Right kidney (tissue), 1 donor: Measurements from ENCODE around the gene PRXL2B.
"Not testable (repeated sequence)": the region's sequence is repeated elsewhere in the genome, so short reads cannot be mapped to it uniquely, and the experiment has no call there.

ENCODE experiments used
- DNase-seq: peaks from one replicate; pipeline ENCODE4 v3.0.0-alpha.2; 2016

PRXL2B gene

DNA sequence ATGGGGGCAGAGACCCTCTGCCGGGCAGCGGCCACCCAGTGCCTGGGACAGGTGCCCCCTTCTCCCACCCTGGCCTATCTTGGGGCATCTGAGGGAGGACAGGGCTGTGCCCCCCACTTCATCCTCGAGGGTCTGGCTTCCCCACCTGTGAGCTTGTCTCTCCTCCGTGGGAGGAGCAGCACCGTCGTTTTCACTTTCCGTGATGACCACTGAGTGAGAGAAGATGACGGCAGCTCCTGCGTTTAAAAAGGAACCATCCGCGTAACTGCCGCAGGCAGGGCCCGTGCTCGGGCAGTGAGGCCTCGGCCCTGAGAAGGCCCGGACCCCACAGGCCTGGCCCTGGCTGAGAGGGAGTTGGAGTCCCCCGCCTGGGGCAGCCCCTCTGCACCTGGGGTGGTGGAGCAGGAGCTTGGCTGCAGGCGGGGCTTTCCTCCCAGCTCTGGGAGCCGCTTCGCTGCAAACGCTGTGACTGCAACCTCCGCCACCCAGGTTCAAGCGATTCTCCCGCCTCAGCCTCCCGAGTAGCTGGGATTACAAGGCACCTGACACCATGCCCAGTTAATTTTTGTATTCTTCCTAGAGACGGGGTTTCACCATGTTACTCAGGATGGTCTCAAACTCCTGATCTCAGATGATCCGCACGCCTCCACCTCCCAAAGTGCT, 37.1 kb upstream of the PRXL2B start:
- not testable (repeated sequence) for DNase-seq

GRCh38 chr1:2550309-2550861, 36.2 kb upstream of the PRXL2B start:
- not testable (repeated sequence) for DNase-seq

GRCh38 chr1:2551544-2551943, 35.0 kb upstream of the PRXL2B start:
- not testable (repeated sequence) for DNase-seq

GRCh38 chr1:2552189-2552588, 34.4 kb upstream of the PRXL2B start:
- DNase-seq, result no peak

GRCh38 chr1:2553076-2553475, 33.5 kb upstream of the PRXL2B start:
- not testable (repeated sequence) for DNase-seq

DNA sequence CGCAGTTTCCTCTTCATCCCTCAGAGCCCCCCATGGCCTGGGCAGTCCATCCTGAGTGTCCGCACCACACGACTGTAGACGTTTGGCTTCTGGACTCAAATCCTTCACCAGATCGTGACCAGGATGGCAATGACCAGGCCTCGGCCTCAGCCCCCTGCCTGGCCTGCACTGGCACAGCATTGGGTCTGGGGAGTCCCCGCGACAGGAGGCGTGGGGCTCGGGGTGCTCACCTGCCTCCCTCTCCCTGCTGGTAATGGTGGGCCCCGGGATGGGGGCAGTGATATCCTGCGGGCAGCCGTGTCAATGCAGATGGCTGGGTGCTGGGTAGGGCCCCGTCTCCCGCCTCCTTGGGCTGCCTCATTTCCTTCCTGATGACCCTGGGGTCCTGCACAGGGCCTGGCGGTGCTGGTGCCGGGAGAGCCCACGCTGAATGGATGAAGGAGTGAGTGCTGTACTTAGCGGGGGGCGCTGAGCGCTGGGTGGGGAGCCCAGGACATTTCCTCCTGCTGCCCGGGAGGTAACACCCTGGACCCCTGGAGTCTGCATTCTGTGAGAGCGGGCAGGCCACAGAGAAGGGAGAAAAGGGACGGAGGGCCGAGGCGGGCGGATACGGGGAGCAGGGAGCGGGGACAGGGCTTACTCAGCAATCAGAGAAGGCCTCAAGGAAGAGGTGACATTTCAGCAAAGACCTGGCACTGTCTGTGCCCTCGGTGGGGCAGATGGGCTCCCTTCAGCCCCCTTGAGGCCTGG, 32.5 kb upstream of the PRXL2B start:
- no peak for DNase-seq

- DNase-seq, result no peak
Measured at GRCh38 chr1:2554621-2555387, 31.8 kb upstream of the PRXL2B start.

DNA sequence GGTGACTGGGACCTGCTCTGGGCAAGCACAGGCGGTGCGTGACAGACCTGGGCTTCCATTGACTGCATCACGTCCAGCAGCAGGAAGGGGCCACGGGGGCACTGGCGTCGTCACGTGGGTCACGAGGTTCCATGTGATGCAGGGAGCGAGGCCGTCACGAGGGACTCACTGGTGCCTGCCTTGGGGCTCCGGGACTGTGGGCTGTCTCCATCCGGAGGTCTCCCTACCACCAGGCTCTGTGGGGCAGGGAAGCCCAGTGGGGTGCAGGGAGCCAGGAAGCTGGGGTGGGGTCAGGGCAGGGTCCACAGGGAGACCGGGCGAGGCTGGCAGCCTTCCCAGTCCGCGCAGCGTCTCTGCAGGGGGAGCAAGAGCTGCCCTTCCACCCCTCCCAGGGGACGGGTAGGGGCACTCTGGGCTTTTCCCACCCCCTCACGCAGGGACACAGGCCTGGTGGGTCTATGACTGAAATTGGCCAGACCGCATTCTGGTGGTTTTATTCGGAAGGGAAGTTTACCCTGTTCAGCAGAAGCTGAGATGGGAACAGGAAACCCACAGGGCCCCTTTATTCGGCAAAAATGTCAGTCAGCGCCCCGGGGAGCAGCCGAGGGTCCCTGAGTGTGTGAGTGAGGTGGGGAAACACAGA, 30.8 kb upstream of the PRXL2B start:
- DNase-seq, result no peak

DNA sequence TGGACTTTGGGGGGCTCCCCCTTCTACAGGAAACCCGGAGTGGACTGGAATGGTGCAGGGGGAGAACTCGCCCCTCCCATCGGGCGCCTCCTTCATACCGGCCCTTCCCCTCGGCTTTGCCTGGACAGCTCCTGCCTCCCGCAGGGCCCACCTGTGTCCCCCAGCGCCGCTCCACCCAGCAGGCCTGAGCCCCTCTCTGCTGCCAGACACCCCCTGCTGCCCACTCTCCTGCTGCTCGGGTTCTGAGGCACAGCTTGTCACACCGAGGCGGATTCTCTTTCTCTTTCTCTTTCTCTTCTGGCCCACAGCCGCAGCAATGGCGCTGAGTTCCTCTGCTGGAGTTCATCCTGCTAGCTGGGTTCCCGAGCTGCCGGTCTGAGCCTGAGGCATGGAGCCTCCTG, 30.3 kb upstream of the PRXL2B start, which contains the start of gene TNFRSF14:
TSS of gene TNFRSF14 (plus strand) at position 95 of the 401 bp plus-strand sequence. CDS start at position 389, 294 bp downstream.
- DNase-seq, result peak; percentile 72

GRCh38 chr1:2556678-2557481, 29.7 kb upstream of the PRXL2B start:
- DNase-seq, result no peak

GRCh38 chr1:2557482-2558400, 28.8 kb upstream of the PRXL2B start:
- DNase-seq, result no peak

- no peak for DNase-seq
Measured at GRCh38 chr1:2558420-2558819, 28.2 kb upstream of the PRXL2B start.

DNA sequence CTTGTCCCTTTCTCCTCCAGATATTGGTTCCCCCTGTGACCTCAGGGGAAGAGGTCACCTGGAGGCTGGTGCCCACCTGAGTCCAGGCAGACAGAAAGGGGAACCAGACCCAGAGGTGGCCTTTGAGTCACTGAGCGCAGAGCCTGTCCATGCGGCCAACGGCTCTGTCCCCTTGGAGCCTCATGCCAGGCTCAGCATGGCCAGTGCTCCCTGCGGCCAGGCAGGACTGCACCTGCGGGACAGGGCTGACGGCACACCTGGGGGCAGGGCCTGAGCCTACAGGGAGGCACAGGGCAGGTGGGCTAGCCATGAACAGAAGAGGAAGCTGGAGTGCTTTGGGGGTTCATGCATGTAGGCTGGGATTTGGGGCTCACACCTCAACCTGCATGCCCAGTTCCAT, 27.7 kb upstream of the PRXL2B start:
- no peak for DNase-seq

DNA sequence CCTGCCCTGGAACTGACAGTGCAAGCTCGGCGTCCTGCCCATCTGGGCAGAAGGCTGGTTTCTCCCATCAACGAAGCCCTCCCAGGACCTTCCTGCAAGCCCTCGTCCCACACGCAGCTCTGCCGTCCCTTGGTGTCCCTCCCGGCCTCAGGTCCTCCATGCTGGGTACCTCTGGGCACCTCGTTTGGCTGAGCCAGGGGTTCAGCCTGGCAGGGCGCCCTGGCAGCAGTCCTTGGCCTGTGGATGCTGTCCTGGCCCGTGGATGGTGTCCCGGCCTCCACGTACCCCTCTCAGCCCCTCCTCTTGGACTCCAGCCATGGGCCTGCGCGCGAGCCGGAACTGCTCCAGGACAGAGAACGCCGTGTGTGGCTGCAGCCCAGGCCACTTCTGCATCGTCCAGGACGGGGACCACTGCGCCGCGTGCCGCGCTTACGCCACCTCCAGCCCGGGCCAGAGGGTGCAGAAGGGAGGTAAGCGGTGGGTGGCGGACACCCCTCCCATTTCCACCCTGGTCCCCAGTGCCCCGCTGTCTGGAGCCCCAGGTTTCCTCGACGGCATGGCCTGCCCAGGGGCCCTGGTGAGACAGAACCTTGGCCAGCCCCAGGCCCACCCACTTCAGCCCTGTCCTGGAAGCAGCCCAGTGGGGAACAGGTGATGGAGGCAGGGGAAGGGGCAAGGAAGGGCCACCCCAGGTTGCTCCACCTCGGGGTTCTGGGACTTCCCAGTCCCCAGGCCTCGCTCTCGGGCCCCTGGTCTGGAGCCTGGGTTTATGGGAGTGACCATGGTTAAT, 26.9 kb upstream of the PRXL2B start:
- no peak for DNase-seq

GRCh38 chr1:2560299-2561073, 26.1 kb upstream of the PRXL2B start:
- no peak for DNase-seq

GRCh38 chr1:2561446-2561845, 25.1 kb upstream of the PRXL2B start:
- no peak for DNase-seq

DNA sequence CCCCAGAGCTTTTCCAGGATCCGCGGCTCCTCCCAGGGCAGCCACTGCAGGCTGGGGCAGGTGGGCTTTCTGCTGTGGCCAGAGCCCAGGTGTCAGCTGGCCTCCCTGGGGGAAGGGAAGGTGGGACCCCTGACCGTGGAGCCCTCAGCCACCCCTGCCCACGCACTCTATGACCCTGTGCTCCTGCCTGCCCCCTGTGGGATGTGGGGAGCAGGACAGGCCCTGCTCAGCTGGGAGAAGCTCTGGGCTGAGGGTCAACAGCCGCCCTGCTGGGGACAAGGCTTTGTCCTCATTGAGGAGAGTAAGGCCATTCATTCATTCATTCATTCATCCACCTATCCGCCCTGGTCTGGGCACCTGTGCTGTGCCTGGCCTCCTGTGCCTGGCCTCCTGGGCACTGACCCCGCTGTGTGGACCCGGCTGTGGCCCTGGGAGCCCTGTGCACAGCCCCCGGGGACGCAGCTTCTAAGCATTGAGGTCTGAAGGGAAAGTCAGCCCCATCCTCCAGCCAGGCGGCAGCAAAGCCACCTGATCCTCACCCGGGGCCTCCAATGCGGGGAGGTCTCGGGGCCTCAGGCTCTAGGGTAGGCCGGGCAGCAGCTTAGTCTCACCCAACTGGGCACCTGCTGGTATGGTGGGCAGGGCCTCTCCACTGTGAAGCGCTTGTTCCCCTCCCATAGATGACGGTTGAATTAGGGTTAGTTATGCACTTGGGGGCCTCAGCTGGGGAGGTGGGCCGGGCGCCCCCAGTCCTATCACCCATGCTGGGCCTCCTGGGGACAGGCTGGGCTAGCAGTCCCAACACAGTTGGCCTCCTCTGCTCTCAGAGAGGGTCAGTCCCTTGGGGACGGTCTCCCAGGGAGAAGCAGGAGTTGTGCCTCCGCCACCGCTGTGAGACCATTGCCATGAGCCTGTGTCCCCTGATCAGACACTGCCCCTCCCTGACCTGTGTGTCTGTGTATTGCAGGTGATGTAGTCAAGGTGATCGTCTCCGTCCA, 24.4 kb upstream of the PRXL2B start:
- DNase-seq, result no peak
